Gastroesophageal sphincter (tissue), 3 donors: Measurements from ENCODE around the gene PLOD2.

Source experiments
- CTCF ChIP-seq, 4 experiments: fragments of 200-600 bp in 2 of 4; fragments of 450-650 bp in 2 of 4; sonication (generic) in 1 of 4; IDR thresholded peaks; one replicate each; pipeline ENCODE4 v1.5.1; 2017 to 2019; ENCODE audit warnings: antibody characterized with exemption in 4 of 4, mild to moderate bottlenecking in 2 of 4, moderate library complexity in 2 of 4
- EP300 ChIP-seq: sonication (generic); formaldehyde crosslinking; IDR thresholded peaks from one replicate; pipeline ENCODE4 v1.6.1; 2017; ENCODE audit warnings: antibody characterized with exemption, mild to moderate bottlenecking
- POLR2A ChIP-seq, 2 donors: fragments of 450-650 bp; IDR thresholded peaks; one replicate each; pipeline ENCODE4 v1.6.1; 2017; ENCODE audit warnings: antibody characterized with exemption in 2 of 2, mild to moderate bottlenecking in 2 of 2, moderate library complexity in 1 of 2
- POLR2AphosphoS5 ChIP-seq: sonication (generic); formaldehyde crosslinking; IDR thresholded peaks from one replicate; pipeline ENCODE4 v1.6.1; 2017; ENCODE audit warnings: antibody characterized with exemption

GRCh38 chr3:146086211-146086610, 74.8 kb downstream of the PLOD2 start:
- TF ChIP-seq EP300 = no peak
- TF ChIP-seq CTCF (IDR thresholded peaks at IDR 0.05) = no peak
- no peak for TF ChIP-seq POLR2A (IDR thresholded peaks at IDR 0.05)
- TF ChIP-seq POLR2AphosphoS5 = no peak
